COLO668 (cell line): Measurements from ENCODE around the gene IFT80.
"Not testable (repeated sequence)": the region's sequence is repeated elsewhere in the genome, so short reads cannot be mapped to it uniquely, and the experiment has no call there.

Experiments used
- DNase-seq: peaks from one replicate; lab custom pipeline; 2025; ENCODE audit not compliant: unreplicated experiment; lab: John Stamatoyannopoulos, UW

Gene IFT80

DNA sequence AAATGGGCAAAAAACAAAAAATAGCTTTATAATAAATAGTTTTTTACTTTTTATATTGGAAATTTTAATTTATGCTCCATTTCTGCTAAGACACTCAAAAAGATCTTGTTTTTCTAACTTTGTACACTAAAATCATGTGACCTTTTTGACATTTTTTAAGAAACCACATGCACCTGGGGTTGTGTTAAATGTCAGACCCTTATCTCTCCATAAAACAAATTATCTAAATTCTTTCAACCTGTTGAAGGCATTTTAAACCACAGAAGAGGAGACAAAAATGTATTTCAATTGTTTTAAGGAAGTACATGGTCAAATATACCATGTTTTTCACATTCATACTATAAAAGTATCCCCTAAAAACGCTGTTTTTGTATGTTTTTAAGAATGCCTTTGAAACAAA, 29.2 kb downstream of the IFT80 start:
- DNase-seq = no peak

DNA sequence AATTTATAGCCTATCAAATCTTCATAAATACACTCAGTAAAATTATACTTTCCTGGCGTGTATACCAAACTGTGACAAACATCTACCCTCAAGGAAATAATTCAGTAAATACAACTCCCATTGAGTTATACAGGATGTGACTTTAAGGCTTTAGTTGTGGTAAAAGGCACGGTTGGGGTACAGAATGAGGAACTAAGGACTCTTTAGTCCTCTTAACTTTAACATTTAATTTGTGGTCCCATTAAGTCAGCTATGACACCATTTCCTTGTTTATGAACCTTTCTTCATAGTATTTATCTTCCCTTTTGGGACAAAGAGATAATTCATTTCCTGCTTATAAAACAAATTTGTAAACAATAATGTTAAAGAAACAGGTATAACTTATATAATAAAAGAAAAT, 30.2 kb downstream of the IFT80 start:
- no peak for DNase-seq

DNA sequence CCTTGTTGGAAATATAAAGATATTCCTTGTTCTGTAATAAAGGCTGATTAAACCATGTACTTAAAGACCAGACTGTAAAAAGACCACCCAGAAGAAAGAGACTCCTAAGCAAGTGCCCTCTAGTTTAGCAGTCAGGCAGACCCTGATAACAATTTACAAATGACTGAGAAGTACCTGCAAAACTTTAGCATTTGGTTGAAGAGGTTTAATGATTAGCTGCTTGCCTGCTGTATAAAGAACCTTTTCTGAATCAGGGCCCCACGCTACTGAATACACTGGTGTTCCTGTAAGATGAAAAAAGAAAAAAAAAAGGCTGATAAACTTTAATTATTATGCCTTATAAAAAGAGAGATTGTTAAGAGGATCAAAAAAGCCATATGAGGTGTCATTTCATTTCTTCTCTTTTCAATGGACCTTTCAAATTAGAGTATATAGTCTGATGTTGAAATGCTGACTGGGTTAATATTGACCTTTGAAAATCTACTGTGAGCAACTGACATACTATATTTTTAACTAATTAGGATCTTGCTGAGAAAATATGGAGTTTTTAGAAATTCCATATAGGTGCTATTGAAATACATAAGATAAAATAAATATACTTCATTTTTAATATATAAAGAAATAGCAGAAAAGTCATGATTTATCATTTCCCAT, 33.0 kb downstream of the IFT80 start:
- DNase-seq = no peak

DNA sequence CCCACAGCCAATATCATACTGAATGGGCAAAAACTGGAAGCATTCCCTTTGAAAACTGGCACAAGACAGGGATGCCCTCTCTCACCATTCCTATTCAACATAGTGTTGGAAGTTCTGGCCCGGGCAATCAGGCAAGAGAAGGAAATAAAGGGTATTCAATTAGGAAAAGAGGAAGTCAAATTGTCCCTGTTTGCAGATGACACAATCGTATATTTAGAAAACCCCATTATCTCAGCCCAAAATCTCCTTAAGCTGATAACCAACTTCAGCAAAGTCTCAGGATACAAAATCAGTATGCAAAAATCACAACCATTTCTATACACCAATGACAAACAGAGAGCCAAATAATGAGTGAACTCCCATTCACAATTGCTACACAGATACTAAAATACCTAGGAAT, 36.1 kb downstream of the IFT80 start:
- not testable (repeated sequence) for DNase-seq

DNA sequence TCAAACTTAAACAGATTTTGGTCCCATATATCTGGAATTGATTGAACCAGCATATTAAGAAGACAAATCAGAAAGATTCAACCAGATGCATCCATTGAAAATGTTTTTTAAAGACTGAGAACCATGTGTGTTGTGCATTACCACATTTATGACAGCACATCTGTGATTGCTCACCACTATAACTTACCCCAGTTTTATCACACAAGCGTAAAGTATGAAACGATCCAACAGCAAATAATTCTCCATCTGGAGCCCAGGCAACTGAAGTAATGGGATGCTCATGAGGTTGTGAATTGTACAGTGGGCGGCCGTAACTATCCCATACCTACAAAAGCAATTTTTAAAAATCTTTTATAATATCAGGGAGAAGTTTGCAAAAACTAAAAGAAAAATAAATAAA, 43.2 kb downstream of the IFT80 start:
- no peak for DNase-seq

DNA sequence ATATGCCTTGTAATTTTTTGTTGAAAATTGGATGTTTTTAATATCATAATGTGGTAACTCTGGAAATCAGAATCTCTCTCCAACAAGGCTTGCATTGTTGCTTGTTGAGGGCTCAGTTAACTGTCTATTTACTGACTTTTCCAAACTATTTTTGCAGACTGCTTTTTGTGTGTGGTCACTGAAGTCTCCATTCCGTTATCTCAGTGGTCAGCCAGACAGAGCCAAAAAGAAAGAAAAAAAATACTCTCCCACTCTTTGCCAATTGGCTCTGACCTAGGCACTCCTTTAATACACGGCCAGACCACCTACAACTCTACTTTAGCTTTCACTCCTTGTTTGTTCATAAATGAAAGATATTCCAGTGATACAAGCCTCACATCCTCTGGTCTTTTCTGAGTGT, 52.5 kb downstream of the IFT80 start:
- no peak for DNase-seq

DNA sequence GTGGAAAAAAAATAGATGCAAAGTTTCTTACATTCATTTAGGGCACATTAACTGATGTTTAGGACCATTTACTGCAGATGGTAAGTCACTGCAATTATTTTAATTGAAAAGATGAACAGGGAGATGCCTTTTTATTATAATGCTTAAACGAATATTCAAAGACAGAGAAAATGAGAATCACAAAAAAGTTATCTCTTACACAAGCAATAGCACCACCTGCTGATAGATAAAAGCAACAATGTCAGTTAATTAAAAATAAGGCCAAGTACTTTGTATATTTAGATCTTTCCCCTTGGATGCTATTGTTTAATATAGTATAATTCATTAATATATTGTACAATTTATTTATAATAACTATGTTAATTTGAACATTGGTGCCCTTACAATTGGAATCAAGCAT, 55.9 kb downstream of the IFT80 start:
- DNase-seq = no peak

DNA sequence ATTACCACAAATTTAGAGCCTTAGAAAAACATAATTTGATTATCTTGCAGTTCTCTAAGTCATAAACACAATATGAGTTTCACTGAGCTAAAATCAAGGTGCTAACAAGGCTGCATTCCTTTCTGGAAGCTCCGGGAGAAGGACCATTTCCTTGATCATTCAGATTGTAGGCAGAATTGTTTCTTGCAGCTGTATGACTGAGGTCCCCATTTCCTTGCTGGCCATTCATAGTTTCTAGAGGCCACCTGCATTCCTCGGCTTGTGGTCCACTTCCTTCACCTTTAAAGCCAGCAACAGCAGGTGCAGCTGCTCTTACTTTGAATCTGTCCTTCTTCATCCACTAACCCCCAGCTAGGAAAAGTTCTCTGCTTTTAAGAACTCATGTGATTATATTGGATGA, 58.7 kb downstream of the IFT80 start:
- DNase-seq = no peak

DNA sequence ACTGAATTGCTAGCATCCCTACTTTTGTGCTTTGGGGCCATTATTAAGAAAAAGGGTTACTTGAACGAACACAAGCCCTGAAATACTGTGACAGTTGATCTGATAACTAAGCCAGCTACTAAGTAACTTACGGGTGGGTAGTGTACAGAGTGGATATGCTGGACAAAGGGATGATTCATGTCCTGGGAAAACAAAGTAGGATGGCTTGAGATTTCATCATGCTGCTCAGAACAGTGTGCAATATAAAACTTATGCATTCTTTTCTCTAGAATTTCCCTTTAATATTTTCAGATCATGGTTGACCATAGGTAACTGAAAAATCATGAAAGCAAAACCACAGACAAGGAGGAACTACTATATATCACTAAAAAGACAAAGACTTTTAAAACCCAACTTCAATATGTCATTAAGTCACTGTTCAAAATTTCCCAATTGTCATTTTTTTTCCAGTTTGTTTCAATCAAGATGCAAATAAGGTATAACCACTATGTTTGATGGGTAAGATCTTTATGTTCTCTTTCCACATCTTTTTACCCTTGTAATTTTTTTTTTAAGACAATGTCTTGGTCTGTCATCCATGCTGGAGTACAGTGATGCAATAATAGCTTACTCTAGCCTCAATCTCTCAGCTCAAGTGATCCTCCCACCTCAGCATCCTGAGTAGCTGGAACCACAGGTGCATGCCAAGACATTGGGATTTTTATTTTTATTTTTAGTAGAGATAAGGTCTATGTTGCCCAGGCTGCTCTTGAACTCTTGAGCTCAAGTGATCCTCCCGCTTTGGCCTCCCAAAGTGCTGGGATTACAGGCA, 67.7 kb downstream of the IFT80 start:
- DNase-seq = no peak

DNA sequence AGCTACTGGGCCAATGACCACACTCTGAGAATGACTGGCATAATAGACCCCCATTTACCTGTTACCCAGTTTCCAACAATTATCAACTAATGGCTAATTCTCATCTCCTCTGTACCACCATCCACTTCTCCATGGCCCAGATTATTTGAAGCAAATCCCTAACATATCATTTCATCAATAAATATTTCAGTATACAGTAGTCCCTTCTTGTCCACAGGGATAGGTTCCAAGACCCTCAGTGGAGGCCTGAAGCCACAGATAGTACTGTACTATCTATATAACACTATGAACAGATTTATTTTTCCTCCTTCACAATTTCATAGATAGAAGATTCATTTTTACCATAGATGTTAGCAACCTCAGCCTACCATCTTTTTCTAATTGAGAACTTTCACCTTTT, 68.3 kb downstream of the IFT80 start:
- no peak for DNase-seq

DNA sequence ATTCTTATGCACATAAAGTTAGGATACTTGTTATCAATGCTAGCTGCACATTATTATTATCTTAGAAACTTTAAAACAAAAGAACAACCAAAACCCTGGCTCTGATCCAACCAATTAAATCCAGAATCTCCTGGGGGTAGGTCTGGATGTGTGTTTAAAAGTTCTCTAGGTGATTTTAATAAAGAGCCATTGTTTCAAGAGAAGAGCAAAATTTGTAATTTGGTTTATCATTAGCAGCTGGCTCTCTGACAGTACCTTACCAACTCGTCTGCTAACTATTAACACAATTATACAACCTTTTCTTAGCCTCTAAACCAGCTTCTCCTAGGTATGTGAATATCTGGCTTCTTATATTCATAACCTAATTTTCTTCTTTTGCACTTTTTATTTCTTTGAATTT, 68.9 kb downstream of the IFT80 start:
- no peak for DNase-seq

DNA sequence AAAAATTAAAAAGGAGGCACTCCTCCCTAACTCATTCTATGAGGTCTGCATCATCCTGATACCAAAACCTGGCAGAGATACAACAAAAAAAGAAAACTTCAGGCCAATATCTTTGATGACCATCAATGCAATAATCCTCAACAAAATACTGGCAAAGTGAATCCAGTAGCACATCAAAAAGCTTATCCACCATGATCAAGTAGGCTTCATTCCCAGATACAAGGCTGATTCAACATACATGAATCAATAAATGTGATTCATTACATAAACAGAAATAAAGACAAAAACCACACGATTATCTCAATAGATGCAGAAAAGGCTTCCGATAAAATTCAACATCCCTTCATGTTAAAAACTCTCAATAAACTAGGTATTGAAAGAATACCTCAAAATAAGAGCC, 72.7 kb downstream of the IFT80 start:
- not testable (repeated sequence) for DNase-seq

DNA sequence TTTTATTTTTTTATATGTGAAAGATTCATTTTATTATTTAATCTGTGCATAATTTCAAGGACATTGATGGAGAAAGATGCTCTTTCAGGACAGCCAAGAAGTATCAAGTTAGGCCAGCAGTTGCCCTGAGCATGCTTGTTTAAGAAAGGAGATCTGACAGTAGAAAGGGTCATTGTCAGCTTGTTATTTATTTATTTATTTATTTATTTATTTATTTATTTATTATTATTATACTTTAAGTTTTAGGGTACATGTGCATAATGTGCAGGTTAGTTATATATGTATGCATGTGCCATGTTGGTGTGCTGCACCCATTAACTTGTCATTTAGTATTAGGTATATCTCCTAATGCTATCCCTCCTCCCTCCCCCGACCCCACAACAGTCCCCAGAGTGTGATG, 77.2 kb downstream of the IFT80 start:
- DNase-seq = not testable (repeated sequence)

DNA sequence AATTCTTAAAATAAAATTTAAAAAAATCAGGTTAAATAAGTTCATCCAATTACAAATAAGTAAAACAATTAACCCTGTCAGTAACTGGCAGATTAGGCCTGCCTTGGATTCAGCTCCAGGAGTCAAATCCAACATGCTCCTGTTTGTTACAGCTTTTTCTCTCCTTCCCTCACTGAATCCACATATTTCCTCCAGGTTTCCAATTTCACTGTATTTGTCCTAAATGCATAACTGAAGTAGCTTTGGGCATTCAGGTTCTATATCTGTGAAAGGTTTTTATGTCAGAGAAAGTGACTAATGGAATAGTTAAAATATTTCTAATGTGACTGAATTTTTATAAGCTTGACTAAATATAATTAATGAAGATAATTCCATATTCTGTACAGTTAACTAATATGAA, 79.7 kb downstream of the IFT80 start:
- no peak for DNase-seq

DNA sequence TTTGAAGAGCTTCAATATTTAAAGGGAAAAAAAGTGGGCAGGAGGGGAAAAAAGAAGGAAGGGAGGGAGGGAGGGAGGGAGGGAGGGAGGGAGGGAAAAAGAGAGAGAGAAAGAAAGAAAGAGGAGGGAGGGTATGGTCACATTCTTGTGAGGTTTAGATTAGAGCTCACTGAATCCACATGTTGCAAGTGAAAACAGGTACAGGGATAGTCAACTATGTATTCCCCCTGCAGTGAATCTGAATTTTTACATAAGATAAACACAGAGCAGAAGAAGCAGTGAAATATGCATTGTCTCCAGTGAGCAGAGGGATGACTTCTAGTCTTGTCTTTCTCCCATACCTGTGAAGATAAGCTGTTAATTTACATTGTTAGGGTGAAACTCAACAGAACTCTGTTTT, 84.0 kb downstream of the IFT80 start:
- DNase-seq = no peak

DNA sequence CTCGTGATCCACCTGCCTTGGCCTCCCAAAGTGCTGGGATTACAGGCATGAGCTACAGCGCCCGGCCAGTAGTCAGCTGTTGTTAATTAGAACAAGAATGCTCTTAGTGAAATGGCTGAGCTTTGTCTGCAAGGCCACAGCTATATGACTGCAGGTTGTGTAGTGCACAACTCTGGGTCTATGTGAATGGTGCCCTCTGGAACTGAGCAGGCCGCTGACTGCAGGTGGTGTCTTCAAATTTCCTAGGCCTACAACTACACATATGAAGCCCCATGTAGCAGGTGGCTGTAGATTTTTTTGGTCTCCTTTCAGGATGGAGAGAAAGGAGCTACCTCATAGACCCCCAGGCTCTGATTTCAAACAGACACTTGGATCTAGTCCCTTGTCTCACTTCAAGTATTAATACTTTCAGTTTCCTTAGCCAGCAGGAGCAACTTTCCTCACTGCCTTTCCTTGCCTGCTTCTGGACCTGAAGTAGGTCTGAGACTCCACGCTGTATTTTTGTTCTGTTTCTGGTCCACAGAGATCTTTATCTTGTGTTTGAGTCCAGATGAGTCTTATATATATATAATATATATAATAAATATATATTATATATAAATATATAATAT, 86.9 kb downstream of the IFT80 start:
- DNase-seq = no peak

DNA sequence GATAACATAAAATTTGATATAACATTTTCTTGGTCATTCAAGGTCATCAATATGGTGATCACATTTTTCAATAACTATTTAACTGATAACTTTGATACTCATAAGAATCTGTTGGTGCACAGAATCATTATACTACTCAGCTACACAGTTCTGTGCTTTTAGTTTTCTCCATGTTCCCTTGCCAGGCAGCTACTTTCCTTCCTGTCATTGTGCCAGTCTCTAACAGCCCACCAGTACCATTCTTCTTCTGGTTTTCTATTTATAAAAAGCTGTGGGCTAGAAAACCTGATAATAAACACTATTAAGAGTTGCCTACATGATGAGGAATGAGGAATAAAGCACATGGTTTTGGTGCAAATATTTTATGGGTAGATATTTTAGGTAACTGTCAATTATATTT, 96.2 kb downstream of the IFT80 start:
- DNase-seq = no peak

DNA sequence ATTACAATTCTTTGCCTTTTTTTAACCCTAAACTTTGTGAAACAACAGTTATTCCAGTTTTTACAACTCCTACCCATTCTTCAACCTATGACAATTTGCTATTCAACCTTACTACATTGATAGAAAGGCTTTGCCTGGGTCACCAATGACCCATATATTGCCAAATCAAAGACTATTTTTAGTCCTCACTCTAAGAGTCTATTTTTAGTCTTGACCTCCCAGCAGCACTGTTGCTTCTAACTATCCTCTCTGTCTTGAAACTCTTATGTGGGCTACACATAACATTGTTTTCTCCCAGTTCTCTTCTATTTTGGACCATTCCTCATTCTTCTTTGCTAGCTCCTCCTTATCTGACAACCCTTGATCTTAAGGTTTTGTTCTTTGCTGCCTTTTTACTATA, 102.4 kb downstream of the IFT80 start:
- no peak for DNase-seq

DNA sequence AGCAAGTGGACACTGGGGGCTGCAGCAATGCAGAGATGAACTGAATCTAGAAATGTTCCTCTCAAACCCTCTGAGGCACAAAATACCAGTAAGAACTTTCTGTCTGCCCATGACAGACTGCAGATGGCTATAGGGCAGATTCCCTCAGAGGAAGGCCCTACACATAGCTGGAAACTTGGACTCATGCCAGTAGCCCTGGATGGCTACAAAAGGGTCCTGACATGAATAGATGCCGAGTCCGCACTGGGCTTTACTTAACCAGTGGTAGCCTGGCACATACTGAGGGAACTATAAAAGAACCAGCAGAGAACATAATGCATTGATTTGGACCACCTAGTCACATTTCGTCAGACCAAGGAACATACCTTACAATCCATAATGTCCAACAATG, 107.1 kb downstream of the IFT80 start:
- peak; percentile 31 for DNase-seq

DNA sequence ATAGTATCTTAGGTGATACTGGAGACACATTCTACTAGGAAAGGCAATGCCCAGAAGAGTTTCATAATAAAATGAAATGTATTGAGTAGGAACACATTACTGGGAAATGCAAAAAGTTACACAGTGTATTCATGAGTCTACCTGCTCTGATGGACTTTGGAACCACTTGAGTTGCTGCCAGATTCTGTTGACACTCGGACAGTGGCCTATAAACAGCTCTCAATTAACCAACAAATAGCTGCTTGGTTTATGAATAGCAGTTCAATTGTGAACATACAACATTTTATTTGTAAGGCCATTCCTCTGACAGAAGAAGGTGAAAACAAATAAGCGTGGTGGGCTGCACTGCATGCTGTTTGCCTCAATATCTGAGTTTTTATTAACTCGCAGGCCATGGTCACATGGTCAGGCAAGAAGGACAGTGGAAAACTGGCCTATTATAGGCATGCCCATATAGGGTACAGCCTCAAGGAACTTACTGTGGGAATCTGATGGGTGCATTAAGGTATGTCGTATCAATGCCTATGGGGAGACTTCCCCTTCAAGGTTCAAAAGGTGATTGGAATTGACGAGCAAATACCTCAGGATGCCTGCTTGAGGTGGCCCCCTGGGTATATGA, 107.6 kb downstream of the IFT80 start:
- peak; percentile 35 for DNase-seq

DNA sequence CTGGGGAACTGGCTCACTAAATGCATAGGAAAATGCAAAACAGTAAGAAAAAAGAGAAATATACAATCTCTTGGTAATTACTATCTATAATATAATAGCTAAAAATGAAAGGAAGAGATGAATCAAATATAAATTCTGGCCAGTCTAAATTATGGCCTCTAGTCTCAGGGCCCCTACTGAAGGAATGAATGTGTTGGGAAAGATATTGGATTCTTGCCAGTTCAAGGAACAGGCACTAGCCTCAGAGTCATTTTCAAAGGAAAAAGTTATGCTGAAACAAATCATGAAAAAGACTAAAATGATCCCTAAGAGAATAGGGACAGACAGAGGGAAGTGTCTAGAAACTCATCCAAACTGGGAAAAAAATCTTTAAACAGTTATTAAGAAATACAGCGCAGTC, 111.4 kb downstream of the IFT80 start:
- no peak for DNase-seq

DNA sequence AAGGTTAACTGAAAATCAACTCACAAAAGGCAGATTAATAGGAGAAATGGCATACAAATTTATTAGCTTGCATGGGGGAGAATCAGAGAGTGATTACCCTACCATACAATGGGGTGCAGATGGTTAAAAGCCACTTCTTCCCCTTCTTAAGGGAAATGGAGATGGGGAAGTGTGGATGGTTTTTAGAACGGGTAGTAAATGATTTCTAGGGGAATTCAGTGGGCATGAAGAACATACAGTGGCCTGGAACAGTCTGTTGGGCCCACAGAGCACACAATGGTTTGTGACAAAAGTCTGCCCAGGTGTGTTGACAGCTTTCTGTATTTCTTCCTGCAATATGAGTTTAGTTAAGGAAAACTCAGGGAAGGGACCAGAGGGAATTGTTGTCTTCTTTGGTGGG, 112.8 kb downstream of the IFT80 start:
- DNase-seq = no peak
